ENCODE data around the gene ASPA.
"Not testable (repeated sequence)": the region's sequence is repeated elsewhere in the genome, so short reads cannot be mapped to it uniquely, and the experiment has no call there.

The ASPA gene

DNA sequence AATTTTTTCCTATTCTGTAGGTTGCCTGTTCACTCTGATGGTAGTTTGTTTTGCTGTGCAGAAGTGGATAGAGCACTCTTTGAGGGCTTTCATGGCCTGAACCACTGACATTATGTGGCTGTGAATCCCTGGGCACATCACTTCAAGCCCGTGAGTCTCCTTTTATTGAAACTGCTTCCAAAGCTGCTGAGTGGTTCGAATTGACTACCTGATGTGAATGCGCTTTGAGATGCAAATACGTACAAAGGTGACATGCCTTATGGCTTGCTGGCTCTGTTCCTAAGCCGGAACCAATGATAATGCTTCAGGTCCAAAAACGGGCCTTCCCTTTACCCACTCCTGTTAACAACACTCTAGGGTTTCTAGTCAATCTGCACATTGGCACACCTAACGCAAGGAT, 34.3 kb downstream of the ASPA start:
- DNase-seq, result no peak

DNA sequence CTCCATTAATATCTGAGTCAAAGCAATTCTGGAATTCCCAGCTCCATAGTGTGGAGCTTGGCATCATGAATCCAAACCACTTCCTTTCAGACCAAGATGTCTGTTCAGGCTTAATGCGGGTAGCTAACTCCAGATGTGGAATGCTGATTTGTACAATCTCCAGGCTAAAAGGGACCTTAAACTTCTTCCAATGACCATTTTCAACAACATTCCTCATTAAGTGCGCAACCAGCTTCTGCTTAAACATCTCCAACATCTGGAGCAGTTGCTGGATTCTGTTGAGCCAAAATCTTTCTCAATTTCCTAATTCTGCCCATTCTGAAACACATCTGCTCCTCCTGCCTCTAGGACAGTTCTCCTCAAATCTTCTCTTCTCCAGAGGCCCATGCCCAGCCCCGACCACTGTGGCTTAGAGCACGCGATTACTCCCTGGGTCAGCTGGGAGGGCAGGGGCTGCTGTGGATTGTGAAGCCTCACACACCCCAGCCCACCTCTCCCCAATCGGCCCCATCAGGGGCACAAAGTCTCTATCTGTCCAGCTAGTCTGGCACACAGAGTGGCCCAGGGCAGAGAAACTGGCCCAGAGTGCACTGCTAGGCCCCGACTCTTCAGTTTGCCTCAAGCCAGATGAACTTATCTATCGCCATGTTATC, 36.2 kb downstream of the ASPA start:
- no peak for DNase-seq

DNA sequence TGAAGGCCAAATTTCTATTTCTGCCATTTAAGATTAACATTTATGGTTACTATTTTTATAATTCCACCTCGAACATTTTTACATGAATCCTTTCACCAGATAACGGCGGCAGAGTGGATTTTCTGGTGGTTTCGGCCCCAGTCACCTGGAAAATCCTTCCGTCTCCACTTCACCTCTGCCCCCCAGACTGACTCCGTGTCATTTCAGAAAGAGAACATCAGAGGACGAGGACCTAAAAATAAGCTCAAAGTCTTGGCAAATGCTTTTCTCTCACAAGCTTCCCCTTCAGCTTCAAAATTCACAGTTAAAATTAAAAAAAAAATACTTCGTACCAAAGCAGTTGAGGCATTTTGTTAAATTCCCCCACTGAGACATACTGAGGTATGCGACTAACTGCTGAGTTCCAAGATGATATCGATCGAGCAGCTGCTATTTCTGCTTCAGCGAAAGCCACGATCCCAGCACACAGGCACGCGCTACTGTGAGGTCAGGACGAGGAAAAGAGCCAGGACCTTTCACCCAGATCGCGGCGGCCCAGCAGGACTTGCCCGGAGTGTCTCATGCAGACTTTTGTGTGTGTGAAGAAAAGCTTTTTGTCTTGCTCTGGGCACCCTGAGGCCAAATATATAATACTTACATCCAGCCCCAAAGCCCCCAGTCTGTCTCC, 36.8 kb downstream of the ASPA start:
- no peak for DNase-seq

DNA sequence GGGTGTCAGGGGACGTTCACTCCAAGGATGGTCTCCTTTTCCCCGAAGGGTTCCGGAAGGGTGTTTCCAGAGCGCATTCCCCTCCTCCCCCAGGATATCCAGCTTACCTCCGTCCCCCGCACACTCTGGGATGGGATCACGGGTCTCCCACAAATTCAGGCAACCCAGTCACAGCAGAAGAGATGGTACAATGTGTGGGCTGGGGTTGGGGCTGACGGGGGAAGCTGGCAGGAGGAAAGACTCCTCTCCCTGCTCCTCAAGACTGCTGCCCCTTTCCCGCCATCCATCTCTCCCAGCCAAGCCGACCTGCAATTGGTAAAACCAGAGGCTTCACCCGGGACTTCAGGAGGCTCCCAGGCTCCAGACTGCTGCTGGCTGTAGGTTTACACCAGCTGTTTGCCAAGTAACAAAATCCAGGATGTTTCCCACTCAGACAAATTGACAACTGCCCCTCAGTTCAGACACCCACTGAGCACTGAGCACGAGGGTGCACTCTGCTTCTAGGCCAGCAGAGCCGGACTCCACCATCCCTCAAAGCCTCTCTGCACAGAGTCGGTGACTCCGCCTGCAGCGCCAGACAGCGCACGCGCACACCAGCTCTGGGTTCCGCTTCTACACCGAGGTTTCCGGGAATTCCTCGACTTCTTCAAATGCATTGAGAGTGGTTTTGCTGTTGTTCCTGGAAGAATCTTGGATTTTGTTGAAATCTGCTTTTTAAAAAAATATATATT, 37.7 kb downstream of the ASPA start:
- no peak for DNase-seq

DNA sequence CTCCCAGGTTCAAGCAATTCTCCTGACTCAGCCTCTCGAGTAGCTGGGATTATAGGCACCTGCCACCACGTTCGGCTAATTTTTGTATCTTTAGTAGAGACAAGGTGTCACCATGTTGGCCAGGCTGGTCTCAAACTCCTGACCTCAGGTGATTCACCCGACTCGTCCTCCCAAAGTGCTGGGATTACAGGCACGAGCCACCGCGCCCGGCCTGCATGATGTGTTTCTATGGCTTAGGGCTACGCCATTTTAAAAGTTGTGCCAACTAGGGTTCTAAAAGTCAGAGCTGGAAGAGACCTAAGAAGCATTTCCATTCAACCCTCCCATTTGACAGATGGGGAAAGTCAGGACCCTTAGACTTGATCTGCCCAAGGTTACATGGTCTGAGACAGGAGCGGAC, 38.4 kb downstream of the ASPA start:
- DNase-seq, result not testable (repeated sequence)

DNA sequence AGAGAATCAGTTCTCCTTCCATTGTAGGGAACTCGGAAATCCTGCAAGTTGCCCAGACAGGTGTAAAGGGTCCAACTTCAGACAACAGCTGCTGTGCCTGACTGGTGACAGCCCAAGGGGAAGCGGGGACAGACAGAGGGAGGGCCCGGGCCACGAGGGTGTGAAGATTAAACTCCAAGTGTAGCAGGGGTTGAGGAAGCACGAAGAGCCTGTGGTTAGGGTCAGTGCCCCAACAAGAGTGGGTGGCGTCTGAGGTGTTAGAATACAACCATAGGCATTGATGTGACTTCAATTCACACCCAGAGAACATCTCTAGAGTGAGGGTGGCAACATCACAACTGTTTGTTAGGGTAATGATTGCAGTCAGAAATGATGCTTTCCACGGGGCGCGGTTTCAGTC, 39.1 kb downstream of the ASPA start:
- no peak for DNase-seq

DNA sequence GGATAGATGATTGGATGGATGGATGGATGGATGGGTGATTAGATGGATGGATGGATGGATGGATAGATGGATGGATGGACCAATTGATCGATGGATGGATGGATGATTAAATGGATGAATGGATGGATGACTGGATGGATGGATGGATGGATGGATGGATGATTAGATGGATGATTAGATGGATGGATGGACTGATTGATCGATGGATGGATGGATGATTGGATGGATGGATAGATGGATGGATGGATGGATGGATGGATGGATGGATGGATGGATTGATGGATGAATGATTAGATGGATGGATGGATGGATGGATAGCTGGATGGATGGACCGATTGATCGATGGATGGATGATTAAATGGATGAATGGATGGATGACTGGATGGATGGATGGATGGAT, 43.7 kb downstream of the ASPA start:
- not testable (repeated sequence) for DNase-seq

DNA sequence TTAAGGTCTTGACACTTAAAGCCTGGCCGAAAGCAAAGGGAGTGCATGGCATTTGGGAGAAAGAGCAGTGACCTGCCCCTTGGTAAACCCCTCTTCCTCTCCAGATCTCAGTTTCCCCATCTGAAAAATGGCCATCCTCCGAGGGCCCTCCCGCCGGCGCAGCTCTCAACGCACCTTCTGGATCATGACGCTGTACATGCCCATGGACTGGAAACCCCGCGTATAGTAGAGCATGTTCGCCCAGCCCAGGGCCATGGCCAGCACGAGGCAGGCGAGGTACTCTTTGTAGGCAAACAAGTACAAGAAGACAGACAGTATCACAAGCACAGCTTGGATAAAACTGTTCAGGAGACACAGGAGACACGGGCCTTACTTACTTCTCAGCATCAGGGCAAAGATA, 48.2 kb downstream of the ASPA start:
- DNase-seq, result no peak

DNA sequence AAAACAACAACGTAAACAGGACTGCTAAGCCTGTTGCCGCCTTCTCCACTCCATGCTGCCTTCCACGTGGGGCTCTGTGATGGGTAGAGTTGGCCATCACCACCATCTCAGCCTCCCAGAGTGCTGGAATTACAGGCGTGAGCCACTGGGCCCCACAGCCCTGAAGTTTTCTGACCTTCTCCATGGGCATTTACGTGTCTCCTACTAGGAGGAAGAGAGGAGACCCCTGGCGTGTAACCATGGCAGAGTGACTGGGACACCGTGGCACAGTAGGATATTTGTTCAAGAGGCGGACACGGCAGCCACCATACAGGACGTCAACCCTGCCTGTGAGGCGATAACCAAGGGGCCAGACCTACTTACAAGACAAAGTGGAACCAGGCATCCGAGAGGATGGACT, 50.7 kb downstream of the ASPA start:
- DNase-seq, result no peak

DNA sequence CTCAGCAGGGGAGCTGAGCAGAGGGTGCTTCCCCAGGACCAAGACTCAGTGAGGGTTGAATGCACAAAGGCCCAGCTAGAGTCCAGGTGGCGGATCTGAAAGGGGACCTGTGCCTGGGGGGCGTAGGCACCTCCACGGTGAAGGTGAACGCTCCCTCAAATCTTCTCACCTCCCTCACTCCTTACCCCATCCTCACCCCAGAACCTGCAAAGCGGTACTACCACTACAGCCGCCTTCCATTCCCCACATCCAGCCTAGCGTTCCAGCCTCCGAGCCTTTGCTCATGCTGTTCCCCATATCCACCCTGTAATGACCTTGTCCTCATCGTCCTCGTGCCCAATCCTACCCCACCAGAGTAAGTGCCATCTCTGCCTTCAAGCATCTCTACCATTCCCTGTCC, 51.2 kb downstream of the ASPA start:
- DNase-seq, result no peak

DNA sequence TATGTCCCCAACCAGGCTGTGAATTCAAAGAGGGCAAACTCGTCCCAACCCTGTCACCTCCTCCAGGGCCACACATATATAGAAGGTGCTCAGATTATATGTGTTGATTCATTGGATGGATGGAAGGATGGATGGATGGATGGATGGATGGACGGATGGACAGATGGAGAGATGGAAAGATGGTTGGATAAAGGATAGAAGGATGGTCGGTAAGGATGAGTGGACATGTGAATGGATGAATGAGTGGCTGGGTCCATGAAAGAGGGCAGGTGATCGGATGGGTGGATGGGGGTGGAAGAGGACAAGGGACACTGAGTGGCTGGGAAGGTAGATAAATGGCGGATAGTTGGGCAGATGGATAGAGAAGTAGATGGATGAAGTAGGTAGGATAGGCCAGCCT, 51.7 kb downstream of the ASPA start:
- no peak for DNase-seq

DNA sequence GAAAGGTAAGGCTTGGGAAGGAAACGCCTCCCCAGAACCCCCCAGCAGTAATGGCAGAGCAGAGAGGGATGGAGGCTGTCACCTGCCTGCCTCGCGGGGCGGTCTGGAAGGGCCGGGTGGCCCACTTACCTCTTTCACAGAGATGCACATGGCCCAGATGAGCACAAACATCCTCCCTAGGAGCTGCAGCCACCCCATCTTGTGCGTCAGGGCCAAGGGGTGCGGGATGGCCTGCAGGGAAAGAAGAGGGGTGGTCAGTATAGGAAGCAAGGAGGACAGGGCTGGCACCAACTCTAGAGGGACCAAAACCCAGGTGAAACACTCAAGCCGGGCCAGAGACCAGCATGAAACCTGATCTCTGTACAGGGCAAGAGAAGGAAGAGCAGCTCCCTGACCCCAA, 52.1 kb downstream of the ASPA start:
- no peak for DNase-seq

DNA sequence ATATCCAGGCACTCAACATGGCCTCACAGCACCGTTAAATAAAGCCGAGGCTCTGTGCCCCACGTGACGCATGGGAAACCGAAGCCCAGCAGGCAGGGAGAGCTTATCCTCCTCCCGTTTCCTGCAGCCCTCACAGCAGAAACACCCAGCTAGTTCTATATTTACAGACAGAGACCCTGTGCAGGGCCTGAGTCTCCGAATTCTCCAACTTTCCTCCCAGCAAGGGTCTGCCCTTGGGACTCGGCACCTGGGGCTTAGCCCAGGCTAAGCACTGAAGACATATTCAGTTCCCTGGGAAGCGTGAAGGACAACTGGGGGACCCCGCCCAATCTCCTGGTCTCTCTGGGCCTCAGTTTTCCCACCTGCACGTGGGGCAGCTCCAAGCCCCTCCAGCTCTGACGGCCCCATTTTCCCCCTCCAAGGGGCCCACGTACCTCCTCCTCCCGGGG, 52.6 kb downstream of the ASPA start:
- DNase-seq, result no peak

DNA sequence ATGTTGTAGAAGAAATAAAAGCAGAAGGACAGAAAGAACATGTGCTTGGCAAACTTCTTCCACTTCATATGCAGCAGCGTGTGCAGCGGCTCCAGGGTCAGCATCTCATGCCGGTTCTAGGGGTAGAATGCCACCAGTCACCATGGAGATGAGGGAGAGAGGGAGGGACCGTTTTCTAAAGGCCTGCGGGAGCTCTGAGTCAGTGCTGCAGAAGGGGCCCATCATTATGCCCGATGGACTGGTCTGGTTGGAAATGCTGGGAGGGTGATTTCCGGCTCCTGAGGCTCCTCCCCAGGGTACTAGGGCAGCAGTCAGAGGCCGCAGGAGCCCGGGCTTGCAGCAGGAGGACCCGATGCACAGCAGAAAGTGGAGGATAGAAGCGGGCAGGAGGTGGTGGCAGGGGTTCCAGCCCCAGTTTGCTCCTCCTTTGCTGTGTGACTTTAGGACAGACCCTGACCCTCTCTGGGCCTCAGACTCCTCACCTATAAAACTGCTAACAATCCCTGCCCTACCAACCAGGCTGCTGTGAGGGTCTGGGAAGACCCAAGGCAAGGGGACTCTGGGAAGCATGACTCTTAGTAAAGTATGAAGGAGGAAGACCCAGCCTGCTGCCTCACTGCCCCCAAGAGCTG, 53.2 kb downstream of the ASPA start:
- DNase-seq, result no peak

DNA sequence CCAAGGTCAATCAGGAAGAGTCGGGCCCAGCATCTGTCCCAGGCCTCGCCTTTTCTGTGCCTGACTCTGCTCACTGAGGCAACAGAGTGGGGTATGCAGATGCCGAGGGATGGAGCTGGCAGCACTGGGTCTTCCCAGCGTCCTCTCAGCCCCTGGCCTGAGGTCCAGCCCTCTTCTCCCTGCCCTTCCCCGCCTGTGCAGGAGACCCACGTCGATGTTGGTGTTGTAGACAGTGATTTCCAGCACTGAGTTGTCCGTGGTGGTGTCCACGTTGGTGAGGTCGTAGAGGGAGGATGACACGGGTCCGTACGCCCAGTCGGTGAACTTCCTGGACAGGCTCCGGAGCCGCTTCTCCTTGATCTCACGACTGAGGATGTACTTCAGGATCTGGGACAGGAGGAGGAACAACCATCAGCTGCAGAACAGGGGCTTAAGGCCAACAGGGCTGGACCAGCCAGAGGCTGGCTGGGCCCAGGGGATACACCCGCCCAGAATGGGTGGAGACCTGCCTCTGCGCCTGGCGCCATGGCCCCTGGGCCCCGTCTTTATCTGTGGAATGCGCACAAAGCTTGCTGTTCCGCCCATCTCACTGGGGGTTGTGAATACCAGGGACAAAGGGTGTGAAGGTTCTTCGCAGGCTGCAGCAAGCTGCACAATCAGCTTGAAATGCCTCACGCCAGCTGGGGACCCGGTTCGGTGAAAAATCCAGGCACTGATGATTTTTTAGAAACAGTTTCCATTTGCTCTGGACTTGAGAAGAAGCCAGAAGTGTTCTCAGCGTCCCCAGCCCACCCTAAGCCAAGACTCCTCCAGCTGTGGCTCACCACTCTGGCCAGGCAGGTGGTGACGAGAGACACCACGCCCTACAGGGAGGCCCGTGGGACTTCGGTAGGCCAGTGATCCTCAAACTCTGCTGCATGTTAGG, 54.3 kb downstream of the ASPA start:
- no peak for DNase-seq

DNA sequence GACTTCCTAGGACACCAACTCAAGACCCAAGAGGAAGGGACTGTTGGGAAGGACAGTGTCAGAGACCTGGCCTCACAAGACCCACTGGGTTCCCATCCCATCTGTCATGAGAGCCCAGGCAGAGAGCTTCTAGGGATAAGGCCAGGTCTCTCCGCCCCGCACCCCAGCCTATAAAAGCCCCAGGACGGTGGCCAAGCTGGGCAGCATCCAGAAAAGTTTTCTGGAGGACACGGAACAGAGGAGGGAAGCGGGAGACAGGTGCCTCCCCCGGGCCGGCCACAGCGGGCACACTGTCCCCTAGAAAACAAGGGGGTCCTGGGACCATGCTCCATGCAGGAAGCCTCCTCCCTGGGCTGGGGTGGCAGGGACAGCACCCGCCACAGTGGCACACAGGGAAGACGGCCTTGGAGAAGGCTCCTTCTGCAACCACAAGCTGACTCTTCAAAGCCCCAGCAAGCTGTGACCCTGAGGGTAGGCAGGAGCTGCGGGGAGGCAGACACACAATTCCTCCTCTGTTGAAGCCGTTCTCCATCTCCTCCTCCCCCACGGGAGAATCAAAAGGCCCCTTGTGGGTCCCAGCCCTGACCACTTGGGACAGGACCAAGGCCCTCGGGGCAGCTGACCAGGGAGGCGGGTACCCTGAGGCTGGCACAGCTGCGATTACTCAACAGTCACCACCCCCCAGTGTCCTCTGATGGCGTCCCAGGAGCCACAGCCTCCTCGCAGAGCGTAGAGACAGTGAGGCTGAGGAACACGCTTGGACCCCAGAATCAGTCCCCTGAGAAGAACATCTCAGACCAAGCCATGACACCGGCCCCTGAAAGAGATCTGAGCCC, 55.7 kb downstream of the ASPA start:
- no peak for DNase-seq

DNA sequence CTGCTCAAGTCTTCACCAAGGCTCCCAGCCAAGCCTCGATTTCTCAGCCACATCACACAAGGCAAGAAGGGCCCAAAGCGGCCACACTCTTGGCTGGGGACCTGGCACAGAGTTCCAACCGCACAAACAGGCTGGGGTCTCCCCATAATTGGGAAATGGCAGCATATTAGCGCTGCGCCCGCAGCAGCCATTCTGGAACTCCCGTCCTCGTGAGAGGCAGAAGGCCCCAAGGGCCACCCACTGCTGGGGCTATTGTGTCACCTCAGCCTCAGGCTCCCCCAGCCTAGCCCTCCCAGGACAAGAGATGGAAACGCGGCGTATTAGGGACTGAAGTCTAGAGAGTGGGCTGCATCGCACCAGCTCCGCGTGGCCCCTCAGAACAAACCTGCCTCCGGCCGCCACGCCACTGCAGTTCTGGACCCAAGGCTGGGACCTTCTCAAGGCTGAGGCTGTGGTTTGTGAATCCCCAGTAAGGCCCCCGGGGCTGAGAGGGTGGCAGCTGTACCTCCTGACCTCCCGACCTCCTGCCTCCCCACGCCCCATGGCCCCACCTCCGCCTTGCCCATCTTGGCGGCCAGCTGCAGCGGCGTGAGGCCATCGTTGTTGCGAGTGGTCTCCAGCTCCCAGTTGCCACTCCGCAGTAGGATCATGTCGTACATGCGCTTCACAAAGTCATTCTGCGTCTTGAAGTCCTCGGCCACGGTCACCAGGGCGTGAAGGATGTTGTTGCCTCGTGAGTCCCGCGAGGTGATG, 56.5 kb downstream of the ASPA start:
- no peak for DNase-seq

DNA sequence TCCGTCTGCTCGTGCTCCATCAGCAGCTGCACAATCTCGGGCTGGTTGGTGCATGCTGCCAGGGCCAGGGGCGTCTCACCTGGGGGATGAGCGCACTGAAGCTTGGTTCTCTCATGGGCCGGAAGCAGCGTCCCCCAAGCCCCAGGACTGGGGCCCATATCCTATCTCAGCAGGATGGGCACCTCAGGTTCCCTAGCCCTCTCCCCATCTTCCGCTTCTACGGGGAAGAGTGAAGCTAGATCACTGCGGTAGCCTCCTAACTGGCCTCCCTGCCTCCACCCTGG, 57.0 kb downstream of the ASPA start:
- DNase-seq, result no peak

DNA sequence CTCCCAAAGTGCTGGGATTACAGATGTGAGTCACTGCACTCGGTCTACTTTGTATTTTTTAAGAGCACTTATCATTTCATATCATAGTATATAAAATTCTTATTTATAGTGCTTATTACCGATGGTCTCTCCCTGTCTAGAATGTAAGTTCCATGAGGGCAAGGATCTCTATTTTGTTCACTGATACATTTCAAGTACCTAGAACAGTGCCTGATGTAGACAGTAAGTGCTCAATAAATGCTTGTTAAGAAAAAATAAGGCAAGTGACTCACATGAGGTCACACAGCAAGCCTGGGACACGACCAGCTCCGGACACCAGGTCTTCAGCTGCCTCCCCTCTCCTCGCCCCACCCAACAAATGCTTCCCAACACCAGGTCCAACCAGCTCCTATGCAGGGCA, 58.0 kb downstream of the ASPA start:
- DNase-seq, result no peak

DNA sequence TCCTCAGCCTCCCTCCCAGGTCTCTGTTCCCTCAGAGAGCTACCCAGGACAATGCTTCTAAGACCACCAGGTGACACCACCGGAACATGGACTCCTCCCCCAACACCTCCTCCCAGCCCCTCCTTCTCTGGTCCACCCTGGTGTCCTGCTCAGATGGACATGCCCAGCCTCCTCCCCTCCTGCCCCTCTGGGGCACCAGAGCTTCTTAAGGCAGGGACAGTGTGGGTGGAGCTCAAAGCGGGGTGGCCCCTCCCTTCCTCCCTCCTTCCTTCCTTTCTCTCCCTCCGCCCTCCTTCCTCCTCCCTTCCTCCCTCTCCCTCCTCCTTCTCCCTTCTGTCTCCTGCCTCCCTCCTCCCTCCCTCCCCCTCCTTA, 59.1 kb downstream of the ASPA start:
- DNase-seq, result no peak

DNA sequence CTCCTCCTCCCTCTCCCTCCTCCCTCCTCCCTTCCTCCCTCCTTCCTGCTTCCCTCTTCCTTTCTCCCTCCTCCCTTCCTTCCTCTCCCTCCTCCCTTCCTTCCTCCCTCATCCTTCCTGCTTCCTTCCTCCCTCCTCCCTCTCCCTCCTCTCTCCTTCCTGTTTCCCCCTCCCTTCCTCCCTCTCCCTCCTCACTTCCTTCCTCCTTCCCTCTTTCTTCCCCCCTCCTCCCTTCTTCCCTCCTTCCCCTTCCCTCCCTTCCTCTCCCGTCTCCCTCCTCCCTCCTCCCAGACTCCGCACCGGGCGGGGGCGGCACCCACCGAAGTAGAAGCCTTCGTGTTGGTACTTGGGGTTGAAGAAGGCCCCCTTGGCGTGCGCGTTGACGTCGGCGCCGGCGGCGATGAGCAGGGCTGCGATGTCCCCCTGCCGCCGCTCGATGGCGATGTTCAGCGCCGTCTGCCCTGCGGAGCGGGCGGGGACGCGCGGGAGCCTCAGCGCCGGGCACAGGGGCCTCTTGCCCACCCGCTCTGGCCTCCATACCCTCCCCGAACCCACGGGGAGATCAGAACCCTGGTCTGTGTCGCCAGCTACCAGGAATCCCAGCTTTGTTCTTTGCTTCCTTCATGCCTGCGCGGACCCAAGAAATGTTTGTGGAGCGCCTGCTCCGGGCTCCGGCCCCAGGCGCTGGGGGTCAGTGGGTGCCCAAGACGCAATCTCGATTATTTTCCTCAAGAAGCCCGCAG, 59.6 kb downstream of the ASPA start:
- DNase-seq, result no peak
